ENCODE measurements around the gene SCYL2.
"Not testable (repeated sequence)": the region's sequence is repeated elsewhere in the genome, so short reads cannot be mapped to it uniquely, and the experiment has no call there.

The SCYL2 gene

DNA sequence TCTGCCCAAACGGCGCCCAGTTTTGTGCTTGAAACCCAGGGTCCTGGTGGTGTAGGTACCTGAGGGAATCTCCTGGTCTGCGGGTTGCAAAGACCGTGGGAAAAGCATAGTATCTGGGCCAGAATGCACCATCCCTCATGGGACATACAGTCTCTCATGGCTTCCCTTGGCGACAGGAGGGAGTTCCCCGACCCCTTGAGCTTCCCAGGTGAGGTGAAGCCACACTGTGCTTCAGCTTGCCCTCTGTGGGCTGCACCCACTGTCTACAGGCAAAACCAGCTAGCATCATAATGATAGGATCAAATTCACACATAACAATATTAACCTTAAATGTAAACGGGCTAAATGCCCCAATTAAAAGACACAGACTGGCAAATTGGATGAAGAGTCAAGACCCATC, 37.4 kb downstream of the SCYL2 start:
- not testable (repeated sequence) for H3K4me3 ChIP-seq (ENCODE audit: low read length); DNase-seq (ENCODE audit: low read depth, low spot score)

DNA sequence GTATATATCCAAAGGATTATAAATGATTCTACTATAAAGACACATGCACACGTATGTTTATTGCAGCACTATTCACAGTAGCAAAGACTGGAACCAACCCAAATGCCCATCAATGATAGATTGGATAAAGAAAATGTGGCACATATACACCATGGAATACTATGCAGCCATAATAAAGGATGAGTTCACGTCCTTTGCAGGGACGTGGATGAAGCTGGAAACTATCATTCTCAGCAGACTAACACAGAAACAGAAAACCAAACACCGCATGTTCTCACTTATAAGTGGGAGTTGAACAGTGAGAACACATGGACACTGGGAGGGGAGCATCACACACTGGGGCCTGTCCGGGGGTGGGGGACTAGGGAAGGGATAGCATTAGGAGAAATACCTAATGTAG, 41.2 kb downstream of the SCYL2 start:
- not testable (repeated sequence) for DNase-seq (ENCODE audit: low read depth, low spot score); H3K4me3 ChIP-seq (ENCODE audit: low read length)

DNA sequence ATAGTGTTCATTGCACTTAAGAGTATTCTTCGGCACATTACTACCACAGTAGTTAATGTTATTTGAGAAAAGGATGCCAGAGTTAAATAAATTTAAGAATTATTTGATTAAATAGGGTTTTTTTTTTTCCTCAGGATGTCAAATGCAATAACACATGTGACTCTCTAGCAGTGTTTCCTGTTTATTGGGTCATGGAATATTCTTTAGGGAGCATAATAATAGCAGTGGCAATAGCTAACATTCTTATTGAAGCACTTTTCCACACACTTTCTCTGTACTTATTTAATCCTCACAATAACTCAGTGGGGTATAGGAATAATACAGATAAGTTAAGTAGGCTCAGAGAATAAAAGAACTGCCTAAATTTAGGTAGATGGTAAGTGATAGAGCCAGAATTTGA, 44.3 kb downstream of the SCYL2 start:
- no peak for DNase-seq (ENCODE audit: low read depth, low spot score)
- H3K4me3 ChIP-seq (ENCODE audit: low read length), result no peak overlapping the region

DNA sequence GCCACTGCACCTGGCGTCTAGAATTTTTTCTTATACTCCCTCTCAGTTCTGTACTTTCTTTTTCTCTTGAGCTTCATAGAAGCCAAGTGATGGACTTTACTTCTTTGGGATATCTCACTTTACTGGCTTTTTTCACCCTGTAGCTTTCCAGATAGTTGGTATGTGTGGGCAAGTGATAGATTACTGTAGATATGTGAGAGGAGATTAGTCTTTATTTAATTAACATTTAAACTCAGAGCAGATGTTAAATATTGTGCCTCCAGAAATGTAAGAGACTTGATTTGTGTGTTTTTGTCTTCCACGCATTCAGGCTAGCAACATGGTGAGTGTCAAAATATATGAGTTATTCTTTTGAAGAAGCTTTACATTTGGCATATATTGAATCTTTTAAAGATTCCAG, 50.4 kb downstream of the SCYL2 start:
- DNase-seq (ENCODE audit: low read depth, low spot score), result no peak
- H3K4me3 ChIP-seq (ENCODE audit: low read length), result no peak overlapping the region

DNA sequence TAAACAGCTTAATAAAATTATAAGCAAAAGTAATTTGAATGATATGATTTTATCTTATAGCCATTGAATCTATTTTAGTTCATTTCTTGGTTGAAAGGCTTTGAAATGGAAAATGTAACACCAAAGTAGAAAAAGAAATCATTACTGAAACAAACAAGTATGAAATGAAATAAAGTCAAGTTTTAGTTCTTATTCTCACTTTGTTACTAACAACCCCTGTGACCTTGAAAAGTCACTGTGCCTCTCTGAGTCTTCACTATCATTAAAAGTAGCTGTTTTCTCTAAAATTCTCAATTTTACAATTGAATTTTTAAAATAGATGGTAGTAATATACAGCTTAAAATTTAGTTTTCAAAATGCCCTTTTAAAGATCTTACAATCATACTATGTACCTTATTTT, 57.5 kb downstream of the SCYL2 start:
- no peak overlapping the region for H3K4me3 ChIP-seq (ENCODE audit: low read length)
- DNase-seq (ENCODE audit: low read depth, low spot score), result no peak

DNA sequence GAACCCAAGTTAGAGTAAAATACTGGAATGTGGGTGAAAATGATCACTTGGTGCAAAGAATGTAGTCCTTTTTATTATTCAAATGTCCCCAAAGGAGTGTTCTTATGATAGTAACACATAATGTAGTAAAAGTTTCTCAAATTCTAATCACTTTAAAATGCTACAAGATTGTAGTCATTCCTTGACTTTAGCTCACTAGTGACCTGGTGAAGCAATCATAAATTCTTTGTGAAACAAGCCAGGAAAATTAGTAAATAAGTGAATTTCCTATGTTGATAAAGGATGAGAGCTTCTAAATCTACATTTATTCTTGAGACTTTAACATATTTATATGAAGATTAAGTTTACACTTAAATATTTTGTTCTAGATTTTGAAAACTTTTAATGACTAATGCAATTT, 59.2 kb downstream of the SCYL2 start:
- H3K4me3 ChIP-seq (ENCODE audit: low read length), result no peak overlapping the region
- no peak for DNase-seq (ENCODE audit: low read depth, low spot score)

DNA sequence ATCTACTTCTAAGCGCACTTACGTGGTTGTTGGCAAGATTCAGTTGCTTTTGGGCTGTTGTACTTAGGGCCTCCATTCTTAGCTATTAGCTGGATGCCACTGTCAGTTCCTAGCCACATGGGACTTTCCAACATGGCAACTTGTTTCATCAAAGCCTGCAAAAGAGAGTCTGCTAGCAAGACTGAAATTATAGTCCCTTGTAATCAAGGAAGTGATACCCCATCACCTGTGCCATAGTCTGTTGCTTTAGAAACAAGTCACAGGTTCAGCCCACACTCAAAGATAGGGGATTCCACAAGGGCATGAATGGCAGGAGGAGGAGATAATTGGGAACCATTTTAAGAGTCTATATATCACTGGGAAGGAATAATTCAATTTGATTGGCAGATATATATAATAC, 62.8 kb downstream of the SCYL2 start:
- DNase-seq (ENCODE audit: low read depth, low spot score), result no peak
- H3K4me3 ChIP-seq (ENCODE audit: low read length), result no peak overlapping the region

DNA sequence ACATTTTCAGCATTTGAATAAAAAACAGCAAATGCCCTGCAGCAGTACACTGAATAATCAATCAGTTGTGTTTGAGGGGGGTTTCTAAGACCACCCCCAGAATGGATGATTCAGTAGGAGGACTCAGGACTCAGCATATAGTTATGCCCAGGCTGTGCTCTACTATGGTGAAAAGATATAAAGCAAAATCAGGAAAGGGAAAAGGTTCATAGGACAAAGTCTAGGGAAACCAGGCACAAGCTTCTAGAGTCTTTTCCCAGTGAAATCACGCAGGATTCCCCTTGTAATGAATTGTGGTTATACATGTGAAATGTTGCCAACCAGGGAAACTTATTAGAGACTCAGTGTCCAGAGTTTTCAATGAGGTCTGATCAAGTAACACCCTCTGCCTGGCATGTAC, 64.9 kb downstream of the SCYL2 start:
- DNase-seq (ENCODE audit: low read depth, low spot score), result no peak
- H3K4me3 ChIP-seq (ENCODE audit: low read length), result no peak overlapping the region

DNA sequence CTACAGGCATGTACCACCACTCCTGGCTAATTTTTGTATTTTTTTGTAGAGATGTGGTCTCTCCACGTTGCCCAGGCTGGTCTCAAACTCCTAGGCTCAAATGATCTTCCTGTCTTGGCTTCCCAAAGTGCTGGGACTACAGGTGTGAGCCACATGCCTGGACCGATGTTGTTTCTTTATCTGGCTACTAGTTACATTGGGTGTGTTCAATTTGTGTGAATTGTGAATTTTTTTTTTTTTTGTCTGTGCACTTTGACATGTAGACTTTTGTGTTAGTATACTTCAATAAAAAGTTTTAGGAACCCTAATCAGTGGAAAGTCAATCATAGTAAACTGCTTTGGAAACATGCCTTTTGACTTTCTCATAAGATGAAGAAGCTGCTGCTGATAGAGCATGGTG, 65.9 kb downstream of the SCYL2 start:
- H3K4me3 ChIP-seq (ENCODE audit: low read length), result no peak overlapping the region
- no peak for DNase-seq (ENCODE audit: low read depth, low spot score)

DNA sequence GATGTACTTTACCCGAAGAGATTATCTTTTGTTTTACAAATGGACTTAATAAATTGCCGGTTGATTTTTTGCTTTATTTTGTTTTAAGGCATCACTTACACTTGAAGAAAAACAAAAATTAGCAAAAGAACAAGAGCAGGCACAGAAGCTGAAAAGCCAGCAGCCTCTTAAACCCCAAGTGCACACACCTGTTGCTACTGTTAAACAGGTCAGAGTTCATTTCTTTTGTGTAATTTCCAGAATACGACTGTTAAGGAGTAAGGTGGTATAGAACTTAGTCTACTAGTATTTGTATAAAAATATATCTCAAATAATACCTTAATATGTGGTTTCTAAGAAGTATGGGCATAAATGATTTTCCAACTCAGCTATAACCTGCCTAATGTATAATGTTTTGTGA, 70.3 kb downstream of the SCYL2 start:
- H3K4me3 ChIP-seq (ENCODE audit: low read length), result no peak overlapping the region
- no peak for DNase-seq (ENCODE audit: low read depth, low spot score)

DNA sequence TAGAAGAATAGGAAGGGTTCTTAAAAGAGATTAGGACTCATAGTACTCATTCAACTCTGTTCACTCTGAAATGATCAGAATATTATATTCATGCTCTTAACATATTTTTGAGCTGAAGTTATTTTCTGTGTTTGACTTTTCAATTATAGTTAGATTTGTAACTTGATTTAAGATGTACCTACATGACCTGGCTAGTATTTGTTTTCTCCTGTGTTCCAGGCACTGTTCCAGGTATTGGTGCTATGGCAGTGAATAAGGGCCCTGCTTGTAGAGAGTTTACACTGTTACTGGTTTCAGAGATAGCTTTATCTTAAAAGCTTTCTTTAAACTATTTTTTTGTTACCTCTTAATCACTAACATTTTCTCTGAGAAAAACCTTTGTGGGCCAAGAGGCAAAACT, 70.8 kb downstream of the SCYL2 start:
- no peak for DNase-seq (ENCODE audit: low read depth, low spot score)
- no peak overlapping the region for H3K4me3 ChIP-seq (ENCODE audit: low read length)

DNA sequence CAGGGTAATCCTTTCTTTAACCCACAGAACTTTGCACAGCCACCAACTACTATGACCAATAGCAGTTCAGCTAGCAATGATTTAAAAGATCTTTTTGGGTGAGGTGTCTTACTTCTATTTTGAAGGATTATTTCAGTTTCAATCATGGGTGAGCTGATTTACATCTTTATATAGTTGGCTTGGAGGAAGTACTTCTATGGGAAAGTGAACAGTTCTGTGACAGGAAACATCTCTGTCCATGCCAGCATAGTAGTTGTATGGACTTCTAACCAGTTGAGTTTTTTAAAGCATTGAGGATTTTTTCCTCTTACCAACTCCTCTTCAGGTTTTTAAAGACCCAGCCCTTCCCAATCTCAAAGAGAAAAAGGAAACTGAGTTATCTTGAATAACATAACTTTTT, 72.1 kb downstream of the SCYL2 start:
- DNase-seq (ENCODE audit: low read depth, low spot score), result no peak

DNA sequence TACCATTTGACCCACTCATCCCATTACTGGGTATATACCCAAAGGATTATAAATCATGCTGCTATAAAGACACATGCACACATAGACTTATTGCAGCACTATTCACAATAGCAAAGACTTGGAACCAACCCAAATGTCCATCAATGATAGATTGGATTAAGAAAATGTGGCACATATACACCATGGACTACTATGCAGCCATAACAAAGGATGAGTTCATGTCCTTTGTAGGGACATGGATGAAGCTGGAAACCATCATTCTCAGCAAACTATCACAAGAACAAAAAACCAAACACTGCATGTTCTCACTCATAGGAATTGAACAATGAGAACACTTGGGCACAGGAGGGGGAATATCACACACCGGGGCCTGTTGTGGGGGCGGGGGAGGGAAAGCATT, 75.9 kb downstream of the SCYL2 start:
- not testable (repeated sequence) for DNase-seq (ENCODE audit: low read depth, low spot score); H3K4me3 ChIP-seq (ENCODE audit: low read length)

More for the DNA sequence above, 72.1 kb downstream of the SCYL2 start:
- no peak overlapping the region for H3K4me3 ChIP-seq (ENCODE audit: low read length)

DNA sequence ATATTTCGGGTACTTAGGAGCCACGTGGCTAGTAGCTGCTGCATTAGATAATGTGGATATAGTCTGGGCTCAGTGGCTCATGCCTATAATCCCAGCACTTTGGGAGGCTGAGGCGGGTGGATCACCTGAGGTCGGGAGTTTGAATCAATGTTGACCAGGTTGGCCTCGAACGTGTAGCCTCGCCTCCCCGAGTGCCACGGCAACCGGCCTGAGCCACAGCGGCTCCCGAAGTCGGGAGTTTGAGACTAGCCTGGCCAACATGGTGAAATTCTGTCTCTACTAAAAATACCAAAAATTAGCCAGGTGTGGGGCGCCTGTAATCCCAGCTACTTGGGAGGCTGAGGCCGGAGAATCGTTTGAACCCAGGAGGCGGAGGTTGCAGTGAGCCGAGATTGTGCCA, 77.4 kb downstream of the SCYL2 start:
- H3K4me3 ChIP-seq (ENCODE audit: low read length); DNase-seq (ENCODE audit: low read depth, low spot score): not testable (repeated sequence)

DNA sequence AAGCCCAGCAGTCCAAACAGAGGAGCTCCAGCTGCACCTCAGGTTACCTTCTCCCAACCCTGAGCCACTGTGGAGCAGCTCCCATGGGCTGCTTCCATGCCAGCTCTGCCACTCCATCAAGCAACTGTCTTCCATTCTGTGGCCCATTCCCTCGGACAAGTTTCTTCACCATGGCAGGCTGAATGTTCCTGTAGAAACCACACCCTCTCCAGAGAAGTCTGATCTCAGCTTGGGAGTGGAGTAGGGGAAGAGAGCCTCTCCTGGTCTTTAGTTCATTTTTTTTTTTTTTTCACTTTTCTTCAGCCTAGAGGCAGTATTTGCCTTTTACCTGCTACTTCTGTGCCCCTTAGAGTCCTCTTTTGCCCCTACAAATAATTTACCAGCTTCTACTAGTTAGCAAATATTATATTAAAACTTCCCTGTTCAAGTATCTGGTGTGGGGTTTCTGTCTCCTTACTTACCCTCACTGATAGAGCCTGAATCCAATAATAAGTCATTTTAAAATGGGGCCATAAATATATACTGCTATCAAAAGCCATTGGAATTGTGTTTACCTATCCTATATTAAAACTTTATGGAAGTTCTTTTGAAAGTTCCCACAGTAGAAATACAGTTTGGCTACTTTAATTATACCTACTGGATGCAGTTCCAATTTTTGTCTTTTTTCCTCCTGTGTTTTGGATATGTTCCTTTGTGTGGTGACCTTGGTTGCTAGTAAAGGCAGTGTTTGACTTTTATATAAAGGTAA, 78.2 kb downstream of the SCYL2 start:
- H3K4me3 ChIP-seq (ENCODE audit: low read length), result no peak overlapping the region
- DNase-seq (ENCODE audit: low read depth, low spot score), result no peak

DNA sequence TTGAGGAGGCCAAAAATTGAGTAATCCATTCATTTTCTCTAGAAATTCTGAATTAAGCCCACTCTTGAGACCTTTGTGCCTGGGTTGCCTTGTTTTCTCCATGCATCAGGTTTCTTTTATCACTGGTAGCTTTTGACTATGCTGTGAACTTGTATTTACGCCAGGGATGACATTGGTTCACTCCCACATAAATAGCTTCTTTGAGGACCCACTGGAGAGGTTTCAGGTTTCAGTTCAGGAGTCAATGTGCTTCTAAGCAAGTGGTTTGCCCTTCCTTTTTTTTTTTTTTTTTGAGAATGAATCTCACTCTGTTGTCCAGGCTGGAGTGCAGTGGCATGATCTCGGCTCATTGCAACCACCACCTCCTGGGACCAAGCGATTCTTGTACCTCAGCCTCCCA, 79.7 kb downstream of the SCYL2 start:
- no peak for DNase-seq (ENCODE audit: low read depth, low spot score)
- no peak overlapping the region for H3K4me3 ChIP-seq (ENCODE audit: low read length)

DNA sequence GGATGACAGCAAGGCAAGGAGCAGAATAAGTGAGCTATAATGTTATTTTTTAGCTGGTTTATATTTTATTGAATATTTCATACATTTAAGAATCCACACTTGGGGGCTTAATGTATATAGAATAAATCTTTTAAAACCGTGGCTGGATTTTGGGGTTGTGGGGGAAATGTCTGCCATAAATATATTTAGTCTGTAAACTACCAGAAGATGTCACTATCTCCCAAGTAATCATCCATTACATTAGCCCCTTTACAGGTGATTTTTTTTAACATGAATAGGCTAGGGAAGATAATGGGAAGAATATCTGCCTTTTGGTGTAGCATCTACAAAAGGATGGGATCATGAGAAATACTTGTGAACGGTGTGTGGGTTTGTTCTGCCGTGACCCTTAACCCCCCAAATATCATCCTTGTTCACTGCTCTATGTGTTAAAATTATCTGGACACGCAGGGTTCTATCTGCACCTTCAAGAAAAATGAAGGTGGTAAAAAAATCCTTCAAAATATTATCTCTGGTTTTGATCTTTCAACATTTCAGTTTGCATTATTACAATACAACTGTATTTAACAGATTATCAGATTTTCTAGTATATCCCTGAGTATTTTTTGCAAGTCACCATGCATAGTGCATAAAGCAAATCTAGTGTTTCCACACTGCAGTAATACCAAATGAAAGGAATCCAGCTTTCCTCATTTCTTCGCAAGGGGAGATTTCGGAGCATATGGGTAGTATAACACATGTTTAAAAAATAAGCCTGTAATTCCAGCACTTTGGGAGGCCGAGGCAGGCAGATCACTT, 81.9 kb downstream of the SCYL2 start:
- DNase-seq (ENCODE audit: low read depth, low spot score), result peak; percentile 15
- no peak overlapping the region for H3K4me3 ChIP-seq (ENCODE audit: low read length)

DNA sequence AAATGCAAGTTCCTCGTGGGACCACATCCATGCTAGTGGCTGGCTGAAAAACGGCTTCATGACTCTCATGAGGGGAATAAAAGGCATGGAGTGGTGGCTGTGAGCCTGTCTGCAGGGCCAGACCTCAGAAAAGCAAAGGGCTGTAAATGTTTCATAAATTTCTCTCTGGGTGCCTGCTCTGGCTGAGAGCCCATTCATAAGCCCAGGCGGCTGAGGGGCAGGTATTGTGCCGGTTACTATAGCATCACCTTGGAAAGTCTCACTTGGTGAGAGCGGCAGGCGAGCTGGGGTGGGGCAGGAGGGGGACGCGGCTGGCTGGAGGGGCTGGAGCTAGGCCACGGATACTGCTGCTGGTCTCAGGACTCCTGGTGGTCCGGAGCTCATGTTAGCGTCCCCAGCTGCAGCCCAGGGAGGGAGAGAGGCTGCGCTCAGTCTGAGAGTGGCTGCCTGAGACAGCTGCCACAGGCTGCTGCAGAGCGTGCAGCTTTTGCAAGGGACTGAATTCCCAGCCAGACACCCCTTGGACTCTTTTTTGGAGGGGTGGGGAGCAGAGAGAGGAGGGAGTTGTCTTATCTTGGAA, 89.8 kb downstream of the SCYL2 start, which contains the start of gene SLC17A8:
SLC17A8 (plus strand) TSS at position 431 of the 580 bp plus-strand sequence. CDS start 318 bp downstream, outside the sequence.
- no peak within 1 kb of the TSS for H3K4me3 ChIP-seq (ENCODE audit: low read length)

DNA sequence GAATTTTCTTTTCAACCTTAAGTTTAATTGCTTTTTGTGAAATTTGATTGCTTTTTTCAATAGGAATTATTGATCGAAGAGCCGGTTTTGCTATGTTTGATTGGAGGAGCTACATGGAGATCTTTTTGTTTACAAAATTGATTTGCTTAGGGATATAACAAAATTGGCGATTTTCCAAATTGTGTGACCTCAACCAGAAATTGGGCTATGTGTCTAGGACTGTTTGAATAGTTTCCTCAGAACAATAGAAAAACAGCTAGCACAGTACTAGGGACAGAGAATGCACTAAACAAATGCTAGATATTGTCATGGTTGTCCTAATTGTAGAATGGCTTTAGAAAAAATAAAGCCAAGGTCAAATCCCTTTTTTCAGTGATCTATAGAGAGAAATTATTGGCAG, 92.3 kb downstream of the SCYL2 start:
- DNase-seq (ENCODE audit: low read depth, low spot score), result no peak

More for the DNA sequence above, 89.8 kb downstream of the SCYL2 start, which contains the start of gene SLC17A8:
- DNase-seq (ENCODE audit: low read depth, low spot score), result no peak

DNA sequence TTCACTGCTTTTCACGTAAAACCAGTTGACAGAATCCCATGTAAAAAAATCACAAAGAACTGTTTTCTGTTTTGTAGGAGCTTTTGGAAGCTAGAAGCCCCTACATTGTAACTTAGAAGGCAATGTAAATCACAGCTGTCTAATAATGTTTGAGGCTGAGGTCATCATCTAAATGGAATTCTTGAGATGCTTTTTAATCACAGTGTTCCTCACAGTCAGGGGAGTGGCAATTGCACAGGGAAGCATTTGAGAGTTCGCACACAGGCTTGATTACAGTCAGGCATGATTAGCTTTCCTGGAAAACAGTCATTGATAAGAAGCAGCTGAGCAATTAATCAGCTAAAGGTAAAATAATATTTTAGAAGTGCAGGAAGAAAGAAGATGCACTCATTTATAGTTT, 92.8 kb downstream of the SCYL2 start:
- no peak for DNase-seq (ENCODE audit: low read depth, low spot score)

More for the DNA sequence above, 92.3 kb downstream of the SCYL2 start:
- no peak overlapping the region for H3K4me3 ChIP-seq (ENCODE audit: low read length)

More for the DNA sequence above, 92.8 kb downstream of the SCYL2 start:
- no peak overlapping the region for H3K4me3 ChIP-seq (ENCODE audit: low read length)
